HG03108 (cell line): ENCODE data around the gene FUT2.

Experiments used
- ATAC-seq: cut with Tn5 transposase; IDR thresholded peaks from one replicate; pipeline ENCODE4 v1.9.1; 2021; ENCODE audit warnings: moderate library complexity; ENCODE audit not compliant: unreplicated experiment

FUT2 gene

DNA sequence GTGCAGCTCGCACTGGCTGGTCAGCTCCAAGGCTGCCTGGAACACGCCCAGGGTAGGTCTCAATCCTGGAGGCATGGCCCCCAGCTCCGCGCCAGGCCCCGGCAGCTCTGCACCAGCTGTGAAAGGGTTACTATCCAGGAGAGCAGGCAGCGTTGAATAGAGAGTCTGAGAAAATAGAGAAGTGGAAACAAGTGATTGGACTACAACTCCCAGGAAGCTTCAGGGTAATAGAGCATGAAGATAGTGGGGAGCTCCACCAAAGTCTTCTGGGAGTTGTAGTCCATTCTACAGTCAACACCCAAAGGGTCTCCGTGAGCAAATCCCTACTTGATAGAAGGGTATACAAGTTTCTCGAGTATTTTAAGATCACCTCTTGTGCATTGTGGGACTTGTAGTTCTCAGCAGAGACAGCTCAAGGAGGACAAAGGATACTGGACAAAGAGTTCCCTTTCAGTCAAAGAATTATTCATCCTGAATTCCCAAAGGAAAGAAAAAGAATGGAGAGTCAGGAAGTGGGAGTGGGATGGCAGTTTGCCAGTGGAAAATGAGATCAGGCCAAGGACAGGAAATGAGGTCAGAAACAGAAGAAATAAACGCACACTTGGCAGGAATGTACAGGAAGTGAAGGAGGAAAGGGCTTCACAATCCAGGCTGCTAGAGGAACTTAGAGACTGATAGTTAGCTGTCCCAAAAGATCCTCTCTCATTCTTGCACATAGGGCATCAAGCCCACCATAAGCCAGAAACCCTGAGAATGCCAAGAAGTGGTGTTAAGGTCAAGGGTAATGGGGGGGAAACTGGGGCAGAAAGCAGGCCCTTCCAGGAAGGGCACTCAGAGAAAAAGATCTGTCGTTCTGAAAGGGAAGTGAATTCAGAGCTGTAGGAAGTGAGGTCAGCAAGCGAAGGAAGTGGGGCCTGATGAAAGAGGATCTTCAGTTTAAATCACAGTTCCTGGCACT, 29.3 kb downstream of the FUT2 start:
- no peak for ATAC-seq

DNA sequence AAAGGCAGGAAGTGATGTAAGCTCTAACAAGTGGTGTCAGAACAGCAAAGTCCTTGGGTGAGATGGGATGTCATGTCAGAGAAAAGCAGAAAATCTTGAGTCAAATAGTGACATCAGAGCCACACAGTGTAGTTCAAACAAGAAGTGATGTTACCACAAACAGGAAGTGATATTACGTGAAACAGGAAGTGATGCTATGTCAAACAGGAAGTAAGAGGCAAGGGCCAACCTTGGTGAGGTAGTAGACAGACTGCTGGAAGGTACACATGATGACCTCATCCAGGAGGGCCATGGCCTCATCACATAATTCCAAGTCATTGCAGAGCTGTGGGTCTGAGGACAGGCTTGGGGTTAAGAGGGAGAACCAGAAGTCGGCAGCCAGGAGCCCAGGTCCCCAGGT, 30.8 kb downstream of the FUT2 start:
- no peak for ATAC-seq

DNA sequence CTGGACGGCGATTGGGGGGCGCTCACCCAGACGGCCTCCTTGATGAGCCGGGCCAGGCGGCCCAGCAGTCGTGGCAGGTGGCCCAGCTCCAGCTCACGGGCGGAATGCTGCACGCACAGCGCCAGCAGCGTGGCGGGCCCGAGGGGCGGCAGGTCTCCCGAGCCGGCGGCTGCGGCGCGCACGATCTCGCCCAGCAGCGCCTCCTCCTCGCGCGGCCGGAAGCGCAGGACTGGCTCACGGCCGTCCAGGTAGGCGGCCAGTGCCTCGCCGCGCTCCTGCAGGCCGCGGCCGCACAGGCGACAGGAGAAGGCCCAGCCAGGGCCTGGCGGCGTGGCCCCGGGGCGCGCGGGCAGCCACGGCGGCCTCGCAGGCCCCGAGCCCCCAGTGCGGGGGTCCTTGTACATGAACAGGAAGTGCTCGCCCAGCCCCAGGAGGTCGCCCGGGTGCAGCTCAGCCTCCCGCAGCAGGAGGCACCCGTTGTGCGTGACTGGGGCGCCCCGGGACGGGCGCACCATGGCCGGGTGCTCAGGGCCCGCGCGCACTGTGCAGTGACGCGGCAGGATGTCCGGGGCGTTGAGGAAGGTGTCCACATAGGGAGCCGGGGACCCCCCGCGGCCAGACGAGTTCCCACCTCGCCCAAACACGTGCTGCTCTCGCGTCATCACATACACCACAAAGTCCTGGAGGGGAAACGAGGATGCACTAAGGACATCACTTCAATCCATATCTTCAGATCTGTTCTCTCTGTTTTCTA, 33.3 kb downstream of the FUT2 start:
- ATAC-seq, result no peak

DNA sequence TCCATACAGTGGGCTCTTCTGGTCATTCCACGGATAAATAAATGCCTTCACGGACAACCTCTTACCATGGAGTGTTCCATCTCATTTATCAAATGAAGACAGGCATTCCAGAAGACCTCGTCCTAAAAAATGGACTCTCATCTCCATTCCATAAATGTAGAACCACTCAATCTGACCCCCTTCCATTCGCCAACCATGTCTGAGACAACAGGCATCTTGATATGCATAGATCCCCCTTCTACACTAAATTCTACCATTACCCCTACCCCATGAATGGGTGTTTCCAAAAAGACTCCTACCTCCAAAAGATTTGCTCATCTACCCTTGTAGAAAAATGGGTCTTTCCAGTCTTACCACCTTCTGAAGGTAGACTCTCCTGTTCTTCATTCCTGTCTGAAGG, 35.7 kb downstream of the FUT2 start:
- no peak for ATAC-seq

DNA sequence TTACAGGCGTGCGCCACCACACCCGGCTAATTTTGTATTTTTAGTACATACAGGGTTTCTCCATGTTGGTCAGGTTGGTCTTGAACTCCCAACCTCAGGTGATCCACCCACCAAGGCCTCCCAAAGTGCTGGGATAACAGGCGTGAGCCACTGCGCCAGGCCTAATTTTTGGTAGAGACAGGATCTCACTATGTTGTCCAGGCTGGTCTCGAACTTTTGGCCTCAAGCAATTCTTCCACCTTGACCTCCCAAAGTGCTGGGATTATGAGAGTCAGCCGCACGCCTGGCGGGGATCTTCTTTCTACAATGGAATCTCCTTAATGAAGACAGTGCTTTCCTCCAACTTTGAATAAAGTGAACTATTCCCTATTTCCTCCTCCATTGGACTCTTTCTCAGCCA, 38.9 kb downstream of the FUT2 start:
- ATAC-seq, result no peak

DNA sequence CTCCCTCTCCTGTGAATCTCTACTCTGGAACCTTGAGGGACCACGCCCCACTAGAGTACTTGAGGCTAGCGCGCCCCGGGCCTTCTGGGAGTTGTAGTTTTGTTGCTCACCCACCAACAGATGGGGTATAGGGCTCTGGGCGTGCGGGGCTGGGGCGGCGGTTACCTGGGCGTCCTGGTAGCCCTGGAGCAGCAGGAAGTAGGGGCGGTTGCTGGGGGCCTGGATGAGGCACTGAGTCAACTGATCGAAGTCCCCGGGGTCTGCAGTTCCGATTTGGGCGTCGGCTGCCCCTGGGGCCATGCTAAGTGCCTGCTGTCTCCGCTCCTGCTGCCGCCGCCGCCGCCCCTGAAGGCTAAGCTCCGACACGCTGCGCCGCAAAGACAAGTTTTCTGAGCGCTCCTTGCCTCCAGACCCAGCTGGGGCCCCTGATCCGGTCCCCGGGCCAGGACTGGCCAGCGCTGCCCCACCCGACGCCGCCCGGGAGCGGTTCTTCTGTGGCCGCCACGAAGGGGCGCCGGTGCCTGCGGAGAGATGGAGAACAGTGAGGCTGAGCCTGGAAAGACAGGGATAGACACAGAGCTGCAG, 39.4 kb downstream of the FUT2 start:
- ATAC-seq, result no peak

DNA sequence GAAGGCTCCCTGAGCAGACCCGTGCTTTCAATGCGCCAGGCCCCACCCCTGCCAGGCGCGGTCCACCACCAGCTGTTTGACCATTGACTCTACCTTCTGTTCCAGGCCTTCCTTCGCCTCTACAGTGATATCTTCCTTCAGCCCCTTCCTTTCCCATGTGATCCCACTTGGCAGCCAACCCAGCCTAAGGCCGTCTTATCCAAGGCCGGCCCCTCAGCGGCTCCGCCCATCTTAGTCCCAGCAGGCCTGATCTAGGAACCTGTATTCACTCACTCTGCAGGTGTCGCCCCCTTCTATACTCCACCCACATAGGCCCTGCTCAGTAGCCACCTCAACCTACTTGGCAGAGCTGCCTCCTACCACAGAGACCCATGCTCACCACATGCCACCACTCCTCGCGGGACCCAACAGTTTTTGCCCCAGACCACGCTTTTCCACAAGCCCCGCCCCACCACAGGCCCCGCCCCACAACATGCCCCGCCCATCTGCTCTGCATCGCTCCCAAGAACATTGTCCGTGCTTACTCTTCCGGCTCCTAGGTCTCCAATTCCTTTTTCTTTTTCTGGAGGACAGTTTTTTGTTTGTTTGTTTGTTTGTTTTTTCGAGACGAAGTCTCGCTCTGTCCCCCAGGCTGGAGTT, 41.7 kb downstream of the FUT2 start:
- ATAC-seq, result no peak

DNA sequence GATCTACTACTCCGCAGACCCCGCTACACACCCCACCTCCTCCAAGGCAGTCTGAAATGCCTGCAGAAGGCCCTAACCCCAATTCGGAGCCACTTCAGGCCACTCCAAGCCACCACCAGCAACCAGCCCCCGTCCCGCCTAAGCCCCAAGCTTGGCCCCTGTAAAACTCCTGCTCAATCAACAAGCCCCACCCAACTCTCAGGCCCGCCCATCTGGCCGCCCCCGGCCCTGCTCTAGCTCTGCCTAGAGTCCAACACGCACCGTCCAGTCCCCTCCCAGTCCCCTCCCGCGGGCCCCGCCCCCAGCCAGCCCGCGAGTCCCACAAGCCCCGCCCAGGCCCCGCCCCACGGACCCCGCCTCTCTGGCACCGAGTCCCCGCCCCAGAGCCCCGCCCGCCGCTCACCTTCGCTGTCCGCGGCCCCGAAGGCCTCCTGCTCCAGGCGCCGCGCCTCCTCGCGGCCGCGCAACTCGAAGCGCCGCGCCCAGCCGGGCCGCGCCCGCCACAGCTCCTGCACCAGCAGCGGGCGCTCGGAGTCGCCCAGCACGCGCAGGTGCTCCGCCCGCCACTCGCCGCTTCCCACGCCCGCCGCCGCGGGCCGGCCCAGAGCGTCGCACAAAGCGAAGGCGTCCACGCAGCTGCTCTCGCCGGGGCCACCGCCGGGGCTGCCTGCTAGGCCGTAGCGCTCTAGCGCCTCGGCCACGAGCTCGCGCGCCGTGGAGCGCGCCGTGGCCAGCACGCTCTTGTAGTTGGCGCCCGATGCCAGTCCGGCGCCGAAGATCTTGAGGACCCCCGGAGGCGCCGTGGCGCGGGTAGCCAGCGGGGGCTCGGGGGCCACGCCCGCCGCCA, 43.0 kb downstream of the FUT2 start:
- peak; percentile 91 for ATAC-seq

DNA sequence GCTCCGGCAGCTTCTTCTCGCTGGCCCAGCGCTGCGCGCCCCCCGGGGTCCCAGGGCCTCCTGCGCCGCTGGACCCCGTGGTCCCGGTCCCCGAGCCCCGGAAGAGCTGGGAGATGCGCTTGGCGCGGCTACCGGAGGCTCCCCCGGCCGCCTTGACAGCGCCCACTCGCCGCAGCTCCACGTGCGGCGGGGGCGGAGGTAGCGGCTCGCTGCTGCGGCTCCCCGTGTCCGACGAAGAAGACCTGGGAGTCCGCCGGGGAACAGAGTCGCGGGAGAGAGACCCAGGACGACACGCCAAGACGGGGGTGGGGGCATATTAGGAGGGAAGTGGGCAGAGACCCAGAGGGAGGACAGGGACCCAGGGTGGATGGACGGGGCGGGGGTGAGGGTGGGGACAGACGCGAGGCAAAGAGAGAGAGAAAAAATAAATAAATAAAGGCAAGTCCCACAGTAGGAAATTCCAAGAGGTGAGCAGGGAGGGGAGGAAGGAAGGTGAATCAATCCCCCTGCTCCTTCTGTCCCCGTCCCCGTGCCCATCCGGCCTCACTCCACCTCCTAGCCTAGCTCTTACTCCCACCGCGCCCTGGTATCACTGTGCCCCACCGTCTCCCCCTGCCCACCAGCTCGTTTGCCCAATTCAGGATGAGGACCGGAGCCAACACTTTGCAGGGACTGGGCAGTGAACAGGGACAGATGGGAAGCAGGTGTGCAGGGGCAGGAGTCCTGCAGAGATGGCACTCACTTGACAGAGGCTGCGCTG, 43.8 kb downstream of the FUT2 start:
- ATAC-seq, result no peak

DNA sequence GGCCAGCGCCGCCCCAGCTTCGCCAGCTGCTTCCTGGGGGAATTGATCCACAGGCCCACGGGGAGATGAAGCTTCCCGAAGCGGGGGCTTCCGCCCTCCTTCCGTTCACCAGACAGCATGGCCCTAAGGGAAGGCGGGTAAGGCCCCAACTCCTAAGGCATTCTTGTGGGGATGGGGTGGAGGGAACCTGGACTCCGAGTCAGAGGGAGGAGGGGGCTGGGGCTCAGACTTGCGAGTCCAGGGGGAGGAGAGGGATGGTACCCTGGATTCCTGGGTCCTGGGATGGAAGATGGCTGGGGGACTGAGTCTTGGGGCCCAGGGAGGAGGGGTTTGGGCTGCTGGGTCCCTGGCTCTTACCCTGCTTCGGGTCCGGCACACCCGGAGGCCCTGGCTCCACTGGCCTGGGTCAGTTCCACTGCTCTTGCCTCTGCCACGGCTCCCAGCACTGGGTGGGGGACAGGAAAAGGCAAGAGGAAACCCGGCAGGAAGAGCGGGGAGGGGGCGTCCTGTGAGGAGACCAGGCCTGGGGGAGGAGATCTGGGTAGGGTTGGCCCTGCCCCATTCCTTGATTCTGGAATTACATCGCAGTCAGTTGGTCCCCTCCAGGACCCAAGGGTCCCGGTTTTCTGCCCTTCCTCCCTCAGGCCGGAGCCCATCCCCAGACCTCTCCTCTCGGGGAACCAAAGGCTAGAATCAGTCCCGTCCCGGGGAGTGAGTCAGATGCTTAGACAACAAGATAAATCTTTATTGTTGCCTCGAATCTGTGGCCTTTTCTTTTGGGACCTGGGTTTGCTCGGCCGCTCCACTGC, 44.6 kb downstream of the FUT2 start, which contains the start of gene RASIP1:
RASIP1 (minus strand) TSS at position 447 of the 809 bp plus-strand sequence; CDS start at position 119, 328 bp downstream.
- no peak for ATAC-seq

DNA sequence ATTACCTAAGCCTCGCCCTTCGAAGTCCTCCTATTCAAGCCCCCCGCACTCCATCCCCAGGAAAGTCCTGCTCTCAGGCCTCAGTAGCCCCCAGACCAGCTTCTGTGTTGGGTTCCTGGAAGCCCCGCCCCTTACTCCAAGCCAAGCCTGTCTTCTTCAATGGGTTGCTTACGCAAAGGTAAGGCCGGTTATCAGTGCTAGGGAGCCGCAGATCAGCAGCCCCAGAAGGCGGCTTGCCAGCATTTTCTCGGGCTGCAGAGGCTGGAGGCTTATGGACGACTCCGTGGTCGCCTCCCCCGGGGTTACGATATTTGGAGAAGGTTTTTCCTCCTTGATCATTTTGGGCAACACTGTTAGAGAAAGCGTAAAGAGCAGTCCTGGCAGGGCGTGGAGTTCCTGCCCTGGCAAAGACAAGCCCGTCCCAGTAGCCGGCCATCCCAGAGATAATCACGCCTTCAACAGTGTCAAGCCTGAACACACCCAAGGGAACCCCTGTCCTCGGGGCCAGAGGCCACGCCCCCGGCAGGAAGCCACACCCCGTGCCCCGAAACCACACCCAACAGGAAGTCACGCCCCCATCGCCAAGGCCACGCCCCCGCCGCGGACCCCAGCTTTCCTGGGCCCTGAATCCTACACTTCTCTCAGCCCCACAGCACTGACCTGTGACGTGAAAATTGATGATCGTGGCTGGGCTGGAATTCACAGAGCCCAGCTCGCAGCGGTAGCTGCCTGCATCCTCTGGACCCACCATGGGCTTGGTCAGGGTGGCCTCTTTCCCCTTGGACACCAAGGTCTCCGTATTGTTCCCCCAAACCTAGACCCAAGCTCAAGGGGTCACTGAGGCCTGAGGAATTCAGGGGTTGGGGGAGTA, 45.6 kb downstream of the FUT2 start:
- no peak for ATAC-seq

DNA sequence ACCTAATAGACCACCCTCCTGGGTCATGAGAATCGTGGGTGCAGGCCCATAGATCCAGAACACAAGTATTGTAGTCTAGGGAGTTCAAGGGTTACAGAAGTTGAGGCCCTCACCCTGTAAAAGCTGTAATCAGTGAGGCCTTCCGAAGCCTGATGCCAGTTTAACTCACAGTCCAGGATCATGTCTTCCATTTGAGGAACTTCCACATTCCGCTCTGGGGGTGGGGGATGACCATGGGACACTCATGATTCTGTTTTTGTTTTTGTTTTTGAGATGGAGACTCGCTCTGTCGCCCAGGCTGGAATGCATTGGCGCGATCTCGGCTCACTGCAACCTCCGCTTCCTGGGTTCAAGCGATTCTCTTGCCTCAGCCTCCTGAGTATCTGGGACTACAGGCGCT, 46.3 kb downstream of the FUT2 start:
- ATAC-seq, result no peak

DNA sequence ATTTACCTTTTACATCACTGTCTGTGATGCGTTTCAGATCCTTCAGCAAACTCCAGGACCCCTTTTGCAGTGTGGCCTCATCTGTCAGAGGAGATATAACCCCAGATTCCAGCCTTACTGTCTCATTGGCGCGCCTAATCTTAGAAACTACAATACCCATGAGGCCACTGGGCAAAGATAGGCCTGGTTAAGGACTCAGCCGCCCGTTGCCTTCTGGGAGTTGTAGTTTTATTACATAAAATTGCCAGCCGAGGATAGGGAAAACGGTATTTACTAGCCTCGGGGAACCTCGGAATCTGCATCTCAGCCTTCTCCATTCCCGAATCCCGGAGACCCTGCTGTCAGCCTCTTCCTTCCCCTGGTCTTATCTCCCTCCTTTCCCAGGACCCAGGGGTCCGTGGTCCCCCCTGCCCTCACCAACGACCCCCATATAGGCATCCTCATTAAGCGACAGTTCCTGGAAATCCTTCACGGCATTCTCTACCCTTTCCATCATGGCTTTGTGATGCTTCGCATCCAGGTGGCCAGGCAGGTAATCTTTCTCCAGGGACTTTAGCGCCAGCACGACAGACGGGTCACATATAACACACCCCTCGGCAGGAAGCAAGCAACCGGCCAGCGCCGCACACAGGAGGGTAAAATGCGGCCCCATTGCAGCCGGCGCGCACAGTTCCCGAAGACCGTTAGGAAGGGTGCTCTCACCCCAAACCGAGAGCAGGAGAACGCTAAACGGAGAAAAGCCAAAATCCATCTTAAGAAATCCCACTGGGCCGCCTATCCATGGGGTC, 49.6 kb downstream of the FUT2 start:
- no peak for ATAC-seq

DNA sequence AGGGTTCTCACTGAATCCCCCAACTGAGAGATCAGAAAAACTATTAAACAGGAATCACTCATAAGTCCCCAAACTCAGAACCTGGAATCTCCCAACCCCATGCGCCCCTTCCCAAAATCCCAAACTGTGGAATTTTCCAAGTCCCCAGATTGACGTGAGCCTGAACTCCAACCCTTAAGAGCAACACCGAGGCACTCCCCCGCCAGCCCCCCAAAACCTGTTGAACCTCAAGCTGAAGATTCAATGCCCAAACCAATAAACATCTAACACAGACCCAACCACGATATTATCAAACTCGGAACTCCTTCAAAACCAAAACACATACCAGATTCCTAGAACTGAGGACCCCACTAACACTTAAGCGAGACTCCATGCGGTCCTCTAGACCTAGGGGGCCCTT, 50.3 kb downstream of the FUT2 start:
- no peak for ATAC-seq

DNA sequence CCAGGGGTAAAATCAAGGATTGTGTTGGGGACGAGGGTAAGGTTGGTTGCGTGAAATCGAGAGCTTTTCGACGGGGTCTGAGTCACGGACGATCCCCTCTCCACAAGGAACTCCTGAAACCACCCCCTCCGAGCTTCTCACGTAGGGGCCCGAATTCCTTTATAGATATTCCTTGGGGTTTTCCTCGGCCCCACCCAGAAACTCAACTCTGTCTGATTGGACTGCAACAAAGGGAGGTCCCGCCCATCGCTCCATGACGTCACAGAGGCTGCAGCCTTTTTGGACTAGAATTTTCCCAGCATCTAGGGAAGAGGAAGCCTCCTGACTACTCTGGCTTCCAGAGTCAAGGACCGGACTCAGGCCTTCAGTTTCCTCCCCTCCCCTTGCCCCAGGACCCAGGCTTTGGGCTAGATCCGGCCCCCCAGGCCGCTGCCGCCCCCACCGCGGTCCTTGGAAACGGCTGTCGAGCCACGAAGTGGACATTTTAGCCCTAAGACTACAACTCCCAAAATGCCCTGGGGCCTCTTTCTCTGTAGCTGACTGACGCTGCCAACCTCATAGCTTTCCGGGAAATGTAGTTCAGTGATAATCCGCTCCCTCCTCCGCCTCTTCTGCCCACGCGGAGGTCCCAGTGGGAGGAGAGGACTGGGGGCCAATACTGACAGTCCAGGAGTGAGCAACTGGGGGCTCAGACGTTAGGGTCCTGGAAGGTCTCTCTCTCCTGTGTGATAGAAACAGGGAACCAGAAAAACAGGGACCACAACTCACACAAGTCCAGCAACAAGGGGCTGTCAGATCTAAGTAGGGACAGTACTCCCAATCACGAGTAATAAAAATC, 51.2 kb downstream of the FUT2 start, which contains the start of gene IZUMO1:
IZUMO1 (minus strand) TSS at position 172 of the 838 bp plus-strand sequence. CDS start 1,050 bp downstream, outside the sequence.
- ATAC-seq, result no peak
